Stimulated activated CD8-positive, alpha-beta memory T cell treated with anti-CD3 and anti-CD28 coated beads, Interleukin-2, amount 100 ng/mL, for 1 hour (primary cell): ENCODE data around the gene MARK3.
"Not testable (repeated sequence)": the region's sequence is repeated elsewhere in the genome, so short reads cannot be mapped to it uniquely, and the experiment has no call there.

Experiments
- DNase-seq, 2 donors: peaks; one replicate each; pipeline ENCODE4 v3.0.0-alpha.2; 2020; ENCODE audit warnings: low read depth in 2 of 2

MARK3 gene

DNA sequence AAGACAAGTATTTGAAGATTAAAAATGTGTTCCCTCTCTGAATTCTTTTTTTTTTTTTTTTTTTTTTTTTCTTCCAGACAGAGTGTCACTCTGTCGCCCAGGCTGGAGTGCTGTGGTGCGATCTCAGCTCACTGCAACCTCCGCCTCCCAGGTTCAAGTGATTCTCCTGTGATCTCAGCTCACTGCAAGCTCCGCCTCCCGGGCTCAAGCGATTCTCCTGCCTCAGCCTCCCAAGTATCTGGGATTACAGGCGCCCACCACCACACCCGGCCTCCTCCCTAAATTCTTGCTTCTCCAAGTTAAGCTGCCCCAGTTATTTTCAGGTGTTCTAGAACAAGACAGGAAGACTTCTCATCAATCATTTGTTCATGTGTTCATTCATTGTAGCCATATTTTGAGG is 127.0 kb downstream of the MARK3 start:
- not testable (repeated sequence) for DNase-seq

DNA sequence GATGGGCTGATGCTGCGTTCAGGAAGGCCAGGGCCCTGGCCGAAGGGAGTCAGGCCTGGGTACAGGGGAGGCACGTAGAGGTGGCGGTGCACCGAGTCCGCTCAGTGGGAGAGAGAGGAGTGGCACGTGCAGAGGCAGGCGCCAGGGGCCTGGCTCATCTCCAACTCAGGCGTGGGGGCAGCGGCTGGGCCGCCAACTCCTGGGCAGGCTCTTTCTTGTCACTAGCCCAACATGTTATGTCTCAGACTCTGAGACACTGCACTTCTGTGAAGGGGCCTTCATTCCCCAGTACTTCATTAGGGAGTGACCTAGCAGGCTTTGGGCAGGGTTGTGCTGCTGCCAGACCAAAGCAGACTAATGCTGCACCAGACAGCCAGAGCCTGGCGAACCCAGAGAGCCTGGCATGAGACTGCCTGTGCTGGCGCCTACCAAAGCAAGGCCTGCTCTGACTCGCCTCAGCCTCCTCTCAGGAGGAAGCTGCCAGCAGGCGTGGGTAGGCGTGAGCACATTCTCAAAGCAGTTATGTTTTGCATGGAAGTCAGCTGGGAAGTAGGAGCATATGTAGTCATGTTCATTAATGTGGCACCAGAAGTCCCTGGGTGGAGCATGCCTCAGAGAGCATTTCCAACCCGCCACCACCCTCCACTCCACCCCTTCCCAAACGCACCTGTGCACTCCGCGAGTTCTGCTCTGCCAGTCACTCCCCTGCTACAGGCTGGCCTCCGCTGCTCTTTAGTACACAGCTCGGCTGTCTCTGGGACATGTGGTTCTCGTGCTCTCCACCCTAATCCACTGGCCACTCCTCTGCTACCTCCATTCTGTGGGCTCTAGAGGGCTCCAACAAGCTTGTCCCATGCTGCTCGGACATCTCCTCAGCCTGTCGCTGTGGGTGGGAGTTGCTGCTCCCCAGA is 127.7 kb downstream of the MARK3 start:
- no peak for DNase-seq

DNA sequence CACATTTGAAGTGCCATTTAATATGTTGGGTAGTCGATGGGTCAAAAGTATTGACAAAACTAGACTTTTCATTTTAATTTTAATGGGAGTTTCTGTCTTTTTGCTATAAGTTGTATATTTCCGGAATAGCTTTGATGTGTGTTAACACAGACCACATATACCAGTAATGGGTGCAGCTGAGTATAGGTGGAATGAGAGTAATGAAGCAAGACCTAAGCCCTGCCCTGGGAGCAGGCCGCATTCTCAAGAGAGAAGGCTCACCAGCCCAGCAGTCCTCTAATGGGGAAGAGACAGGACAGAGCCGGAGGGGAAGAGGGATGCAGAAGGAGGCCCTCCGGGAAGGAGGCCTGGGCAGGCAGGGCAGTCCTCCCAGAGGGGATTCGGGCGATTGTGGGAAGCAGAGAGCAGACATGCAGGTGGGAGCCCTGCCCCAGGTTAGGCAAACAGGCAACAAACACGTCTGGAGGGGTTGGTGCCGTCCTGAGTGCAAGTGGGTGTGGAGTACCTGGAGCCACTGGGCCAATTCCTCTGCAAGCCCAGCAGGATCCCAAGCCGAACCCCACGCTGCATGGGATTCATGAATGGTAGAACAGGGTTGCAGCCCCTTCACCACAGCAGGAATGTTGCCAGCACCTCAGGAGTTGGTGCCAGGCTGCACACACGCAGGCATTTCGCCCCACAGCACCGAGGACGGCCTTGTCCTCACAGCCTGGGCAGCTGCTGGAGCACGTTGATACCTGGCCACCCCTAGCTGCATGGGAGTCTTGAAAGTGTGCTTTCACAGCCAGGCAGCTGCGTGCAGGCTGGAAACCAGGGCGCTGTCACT is 129.6 kb downstream of the MARK3 start:
- DNase-seq: no peak

DNA sequence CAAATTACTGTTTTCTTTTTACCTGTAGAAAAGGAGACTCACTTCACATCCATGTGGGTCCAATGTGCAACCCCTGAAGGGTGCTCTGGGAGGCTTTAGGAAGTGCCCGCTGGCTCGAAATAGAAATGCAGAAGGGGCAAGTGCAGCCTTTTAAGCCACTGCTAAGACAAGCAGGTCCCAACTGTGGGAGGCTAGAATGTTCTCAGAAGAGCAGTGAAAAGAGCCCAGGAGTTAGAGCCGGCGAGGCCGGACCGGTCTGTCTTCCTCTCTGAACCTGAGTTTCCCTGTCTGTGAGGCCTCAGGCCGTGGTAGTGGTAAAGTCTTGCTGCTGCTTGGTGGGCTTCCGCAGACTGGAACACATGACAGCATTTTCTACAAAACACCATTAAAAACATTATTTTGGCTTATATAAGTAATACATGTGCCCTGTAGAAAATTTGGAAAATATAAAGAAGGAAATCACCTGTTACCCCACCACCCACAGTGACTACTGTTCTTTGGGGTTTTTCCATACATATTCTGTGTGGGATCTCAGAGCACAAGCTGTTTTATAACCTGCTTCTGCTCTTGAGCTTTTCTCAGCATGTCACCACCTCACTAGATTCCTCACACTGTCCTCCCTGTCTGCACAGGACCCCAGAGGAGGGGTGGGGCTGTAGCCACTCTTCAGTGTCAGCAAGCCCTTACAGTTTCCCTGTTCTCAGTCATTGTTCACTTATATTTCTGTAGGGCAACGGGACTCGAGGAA is 131.4 kb downstream of the MARK3 start:
- DNase-seq: no peak

DNA sequence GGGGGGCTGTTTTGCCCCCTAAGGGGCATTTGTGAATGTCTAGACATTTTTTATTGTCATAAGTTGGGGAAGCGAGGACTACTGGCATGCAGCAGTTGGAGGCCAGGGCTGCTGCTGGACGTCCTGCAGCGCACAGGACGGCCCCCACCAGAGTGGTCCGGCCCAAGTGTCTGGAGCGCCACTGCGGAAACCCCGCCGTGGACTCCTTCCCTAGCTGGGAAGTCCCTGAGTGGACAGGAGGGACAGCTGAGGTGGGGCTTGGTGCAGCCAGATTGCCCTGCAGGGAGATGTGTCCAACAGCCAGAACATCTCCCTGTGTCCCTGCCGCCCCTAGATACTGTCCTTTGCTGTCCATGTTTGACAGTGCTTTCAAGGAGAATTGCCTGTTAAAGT is 132.0 kb downstream of the MARK3 start:
- no peak for DNase-seq

DNA sequence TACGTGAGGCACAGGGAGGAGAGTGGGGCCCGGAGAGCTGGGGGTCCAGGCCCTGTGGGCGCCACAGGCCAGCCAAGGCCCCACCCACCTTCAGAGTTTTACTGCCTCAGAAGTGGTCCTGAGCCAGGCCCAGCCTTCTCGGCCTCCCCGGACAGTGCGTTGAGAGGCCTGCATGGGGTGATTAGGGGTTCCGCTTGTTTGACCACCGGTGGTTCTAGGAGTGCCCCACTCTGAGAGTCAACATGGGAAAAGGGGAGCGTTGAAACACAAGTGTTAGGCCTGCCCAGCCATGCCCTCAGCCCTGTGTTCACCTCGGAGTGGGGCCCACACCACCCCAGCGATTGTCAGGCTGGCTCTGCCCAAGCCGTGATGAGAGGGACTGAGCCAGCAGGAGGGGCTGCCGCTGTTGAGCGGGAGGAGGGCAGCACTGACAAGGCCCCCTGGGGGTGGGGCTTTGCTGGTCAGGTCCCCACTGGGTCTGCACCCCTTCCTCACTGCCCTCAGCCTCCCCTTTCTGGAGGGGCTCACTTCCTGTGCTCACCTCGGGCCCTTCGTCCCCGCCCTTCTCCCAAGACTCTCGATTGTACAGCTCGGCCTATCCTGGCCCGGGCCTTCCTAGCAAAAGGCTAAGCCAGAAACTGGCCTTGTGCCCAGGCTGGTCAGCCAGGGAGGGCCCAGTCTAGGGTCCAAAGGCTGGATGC is 132.7 kb downstream of the MARK3 start:
- DNase-seq: no peak

DNA sequence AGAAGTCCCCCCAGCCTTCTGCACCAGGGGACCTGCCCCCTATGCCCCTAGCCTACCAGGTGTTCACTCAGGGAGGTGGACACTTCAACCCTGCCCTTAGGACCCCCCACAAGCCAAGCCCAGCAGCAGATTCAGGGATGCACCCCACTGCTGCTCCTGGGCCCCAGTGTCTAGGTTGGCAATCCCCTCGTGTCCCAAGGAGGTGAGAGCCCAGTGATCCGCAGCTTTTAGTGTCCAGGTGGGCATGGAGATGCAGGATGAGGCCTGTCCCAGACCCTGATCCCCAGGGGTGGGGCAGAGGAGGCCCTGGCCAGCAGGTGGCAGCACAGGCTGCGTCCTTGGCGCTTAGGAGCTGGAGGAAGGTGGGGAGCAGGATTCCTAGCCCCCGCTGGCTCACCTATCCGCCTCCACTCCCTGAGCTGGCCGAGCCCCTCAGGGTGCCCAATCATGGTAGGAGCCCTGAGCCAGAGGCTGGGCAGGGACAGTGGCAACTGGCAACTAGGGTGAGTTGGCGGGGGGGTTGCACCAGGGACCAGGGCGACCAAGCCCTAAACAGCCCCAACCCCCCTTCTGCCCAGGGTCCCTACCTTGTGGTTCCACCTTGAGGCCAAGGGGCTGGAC is 133.3 kb downstream of the MARK3 start:
- DNase-seq: peak; percentile 29 to 33

DNA sequence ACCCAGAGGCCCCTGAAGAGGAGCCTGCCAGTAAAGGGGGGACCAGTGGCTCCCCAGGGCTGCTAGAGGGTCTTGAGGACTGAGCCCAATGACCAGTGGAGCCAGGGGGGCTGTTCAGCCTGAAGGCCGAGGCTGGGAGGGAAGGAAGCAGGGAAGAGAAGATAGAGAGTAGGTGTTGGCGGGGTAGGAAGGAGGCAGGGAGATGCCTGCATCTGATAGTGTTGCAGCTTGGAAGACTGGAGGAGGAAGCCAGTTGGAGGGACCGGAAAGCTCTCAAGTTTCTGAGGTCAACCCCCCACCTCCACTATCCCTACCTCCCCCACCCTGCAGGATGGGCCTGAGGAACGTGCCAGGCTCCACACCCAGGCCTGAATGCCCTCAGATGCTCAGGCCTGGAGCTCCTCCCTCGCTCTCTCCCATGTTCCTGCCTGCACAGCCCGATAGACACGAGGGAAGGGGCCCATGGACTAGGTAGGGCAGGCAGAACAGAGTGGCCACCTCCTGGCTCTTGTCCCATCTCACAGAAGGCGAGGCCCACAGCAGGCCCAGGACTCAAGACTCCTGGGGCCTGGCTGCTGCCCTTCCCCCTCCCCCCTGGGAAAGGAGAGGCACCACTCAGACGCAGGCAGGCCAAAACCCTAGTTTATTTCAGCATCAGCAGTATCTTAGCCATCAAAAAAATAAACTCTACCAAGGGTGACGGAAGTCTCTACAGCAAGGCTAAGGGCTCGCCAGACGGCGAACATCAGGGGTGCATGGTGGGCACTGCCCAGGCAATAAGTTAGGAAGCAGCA is 134.0 kb downstream of the MARK3 start:
- DNase-seq: no peak

DNA sequence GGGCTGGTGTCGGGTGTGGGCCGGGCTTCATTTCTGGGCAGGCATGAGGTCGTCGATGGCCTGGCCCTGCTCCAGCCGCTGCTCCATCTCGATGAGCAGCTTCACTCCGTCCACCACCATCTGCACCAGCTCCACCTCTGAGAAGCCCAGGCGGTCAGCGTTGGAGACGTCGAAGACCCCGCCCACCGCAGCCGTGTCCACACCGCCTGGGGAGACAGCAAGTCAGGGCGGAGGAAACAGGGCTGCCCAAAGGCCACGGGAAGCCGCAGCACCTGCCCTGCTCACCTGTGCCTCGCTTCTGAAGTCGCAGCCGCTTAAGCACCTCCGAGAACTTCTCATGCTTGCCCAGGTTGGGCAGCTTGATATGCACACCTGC is 134.6 kb downstream of the MARK3 start:
- no peak for DNase-seq

DNA sequence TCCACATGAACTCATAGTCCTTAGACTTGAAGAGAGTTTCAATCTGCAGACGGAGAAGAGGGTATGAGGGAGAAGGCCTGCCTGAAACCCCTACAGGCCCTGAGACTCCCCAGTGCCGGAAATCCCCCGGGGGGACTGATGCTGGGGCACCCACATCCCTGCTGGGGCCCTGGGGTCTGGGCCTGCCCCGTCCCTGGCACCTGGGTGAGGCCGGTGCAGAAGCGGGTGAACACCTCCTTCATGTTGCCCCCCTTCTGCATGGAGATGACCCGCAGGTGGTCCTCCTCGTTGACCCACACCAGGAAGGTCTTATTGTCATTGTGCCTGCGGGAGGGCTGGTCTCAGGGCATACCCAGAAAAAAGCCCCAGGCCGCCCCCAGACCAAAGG is 135.0 kb downstream of the MARK3 start:
- no peak for DNase-seq

DNA sequence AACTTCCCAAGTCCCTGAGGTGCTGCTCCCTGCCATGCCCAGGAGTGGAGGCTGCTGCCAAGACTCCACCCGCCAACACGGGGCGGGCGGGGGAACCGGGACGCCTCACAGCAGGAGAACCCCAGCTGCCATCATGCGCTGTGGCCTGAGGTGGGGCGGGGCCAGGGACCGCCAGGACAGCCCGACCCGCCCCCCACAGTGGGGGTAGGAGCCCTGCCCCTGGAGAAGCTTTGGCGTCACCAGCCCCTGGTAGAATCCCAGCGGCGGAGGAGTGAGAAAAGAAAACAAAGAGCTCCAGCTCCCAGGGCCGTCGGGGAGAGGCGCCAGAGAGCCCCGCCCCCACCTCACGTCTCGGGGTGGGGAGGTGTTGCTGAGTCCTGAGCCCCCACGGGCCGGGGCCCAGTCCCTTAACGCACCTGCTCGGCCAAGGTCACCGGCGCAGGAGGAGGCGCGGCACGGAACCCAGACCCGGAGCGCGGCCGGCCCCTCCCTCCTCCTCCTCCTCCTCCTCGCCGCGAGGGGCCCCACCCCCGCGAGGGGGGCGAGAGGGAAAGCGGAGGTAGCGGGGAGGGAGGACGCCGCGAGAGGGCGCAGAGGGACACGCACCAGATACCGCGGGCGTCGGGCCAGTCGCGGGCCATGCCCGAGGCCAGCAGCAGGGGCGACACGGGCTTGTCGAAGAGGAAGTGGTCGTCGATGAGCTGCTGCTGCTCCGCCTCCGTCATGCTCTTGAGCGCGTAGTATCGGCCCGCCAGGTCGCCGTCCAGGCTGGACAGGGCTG is 135.6 kb downstream of the MARK3 start:
- peak; percentile 27 to 50 for DNase-seq

DNA sequence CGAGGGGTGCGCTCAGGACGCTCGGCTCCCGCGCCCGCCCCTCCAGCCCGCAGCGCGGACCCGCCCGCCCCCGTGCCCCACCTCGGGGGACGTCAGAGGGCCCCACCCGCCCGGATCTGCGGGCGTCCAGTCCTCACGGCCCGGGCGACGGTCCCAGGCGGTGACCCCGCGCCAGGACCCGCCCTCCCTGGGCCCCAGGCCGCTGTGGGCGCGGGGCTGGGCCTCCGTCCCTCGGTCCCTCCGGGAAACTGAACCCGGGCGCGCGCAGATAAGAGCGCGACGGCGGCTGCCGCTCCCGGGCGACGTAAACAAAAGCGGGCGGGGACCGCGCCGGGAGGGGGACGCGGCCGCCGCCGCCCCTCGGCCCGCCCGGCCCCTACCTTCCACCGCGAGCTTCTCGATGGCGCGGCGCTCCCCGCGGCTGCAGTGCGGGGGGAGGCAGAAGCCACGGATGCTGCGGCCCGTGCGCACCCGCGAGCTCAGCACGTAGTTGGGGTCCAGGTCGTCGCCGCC is 136.3 kb downstream of the MARK3 start:
- no peak for DNase-seq

DNA sequence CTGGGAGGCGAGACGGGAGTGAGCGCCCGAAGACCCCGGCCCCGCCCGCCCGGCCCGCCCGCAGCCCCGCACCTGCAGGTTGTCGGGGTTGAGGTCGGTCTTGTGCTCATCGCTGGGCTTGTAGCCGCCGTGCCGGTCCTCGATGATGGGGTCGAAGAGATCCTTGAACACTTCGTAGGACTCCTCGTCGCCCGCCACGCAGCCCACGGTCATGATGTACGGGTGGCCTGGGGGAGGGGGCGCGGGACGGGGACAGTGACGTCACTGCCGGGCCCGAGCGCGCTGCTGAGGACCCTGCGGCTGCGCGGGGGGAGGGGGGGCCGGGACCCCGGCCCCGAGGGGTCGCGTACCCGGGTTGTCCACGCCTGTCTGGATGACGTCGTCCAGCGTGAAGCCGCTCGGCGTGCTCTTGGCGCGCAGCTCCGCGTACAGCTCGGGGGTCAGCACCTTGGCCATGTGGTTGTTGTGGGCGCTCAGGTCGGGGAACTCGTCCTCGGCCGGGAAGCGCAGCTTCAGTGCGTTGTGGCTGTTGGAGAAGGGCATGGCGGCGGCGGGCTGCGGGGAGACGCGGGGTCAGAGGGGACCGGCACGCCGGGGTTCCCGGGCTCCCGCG is 136.8 kb downstream of the MARK3 start:
- DNase-seq: no peak

DNA sequence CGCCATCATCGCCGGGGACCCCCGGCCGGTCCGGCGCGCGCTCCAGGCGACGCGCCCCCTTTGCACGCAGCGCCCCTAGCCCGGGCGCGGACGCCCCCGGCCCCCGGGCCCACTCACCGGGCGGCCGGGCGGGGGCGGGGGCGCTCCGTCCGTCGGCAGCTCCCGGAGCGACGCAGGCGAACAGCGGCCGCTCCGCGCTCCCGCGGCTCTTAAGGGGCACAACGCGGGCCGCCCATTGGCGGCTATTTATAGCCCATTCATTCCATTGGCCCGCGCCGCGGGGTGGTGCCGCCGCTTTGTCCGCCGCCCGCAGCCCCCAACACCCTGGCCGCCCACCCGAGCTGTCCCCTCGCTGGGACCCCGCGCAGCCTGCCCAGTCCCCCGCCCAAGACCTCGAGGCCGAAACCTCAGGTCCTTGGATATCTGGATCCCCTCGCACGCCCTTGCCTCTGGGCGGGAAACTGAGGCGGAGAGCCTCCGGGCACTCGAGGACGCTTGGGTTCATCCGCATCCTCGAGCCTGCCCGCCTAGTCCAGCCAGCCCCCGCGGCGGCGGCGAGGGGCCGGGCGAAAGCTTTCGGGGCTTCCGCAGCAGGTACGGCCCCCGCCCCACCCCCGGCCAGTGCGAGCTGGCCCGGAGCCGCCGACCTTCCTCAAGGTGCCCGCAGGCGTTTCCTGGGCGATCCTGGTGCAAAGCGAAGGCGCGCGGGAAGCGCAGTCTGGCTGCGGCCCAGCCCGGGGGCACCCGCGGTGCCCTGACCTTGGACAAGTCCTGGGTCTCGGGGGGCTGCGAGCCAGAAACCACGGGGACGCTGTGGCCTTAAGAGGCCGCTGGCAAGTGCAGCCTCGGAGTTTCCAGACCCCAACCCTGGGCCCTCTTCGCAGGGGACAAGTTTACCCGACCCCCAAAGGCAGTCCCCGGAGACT is 137.7 kb downstream of the MARK3 start, which contains the start of gene CKB:
Gene CKB (minus strand): TSS at position 182 of the 926 bp plus-strand sequence. CDS start 337 bp downstream, outside the sequence.
- no peak for DNase-seq

DNA sequence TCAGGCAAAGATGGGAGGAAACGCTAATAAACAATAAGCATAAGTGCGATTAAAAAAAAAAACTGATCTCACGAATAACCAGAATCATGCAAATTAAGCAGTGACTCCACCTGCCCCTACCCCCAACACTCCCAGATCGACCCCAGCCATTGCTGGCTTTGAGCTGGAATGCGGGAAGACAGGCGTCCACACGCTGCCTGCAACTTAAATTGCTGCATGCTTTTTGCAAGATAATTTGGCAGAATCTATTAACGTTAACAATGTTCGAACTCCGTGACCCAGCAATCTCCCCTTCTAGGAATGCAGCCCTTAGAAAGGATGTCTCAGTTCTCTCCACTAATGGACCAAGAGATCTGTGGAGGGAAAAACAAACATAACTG is 138.3 kb downstream of the MARK3 start:
- no peak for DNase-seq

DNA sequence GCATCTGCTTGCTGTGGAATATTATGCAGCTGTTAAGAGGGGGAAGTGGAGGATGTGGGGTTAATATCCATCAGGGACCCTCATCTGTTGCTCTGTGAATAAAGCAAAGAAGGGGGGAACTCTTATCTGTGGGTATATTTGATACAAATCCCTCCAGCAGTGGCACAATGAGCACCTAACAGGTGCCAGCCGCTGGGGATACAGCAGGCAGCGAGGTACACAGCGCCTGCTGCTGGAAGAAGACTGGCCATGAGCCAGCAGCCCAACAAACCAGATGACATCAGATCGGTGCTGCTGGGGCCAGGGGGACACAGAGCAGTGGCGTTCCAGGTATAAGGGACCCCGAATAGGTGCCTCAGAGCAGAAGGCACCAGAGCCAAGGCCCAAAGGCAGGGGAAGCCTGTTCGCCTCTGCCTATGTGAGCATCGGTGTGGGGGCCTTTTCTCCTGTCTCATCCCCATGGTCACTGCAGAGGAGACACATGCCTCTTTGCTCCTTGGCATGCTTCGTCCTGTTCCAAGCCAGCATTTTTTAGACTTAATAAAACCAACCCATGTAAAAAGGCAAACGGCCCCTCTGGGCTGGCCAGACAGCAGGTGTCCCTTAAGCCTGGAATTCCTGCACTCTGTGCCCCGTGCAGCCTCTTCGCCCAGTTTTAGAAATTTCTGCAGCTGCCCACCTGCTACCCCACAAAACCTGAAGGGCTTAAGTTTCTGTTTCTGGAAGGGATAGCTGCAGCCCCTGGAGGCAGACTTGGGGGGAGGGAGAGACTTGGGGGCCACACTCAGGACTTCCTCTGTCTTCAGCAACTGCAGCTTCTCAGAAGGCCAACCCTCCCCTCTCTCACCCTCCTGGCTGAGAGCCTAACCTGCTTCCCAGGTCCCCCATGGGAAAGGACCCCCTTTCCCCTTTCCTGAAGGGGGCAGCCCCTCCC is 139.1 kb downstream of the MARK3 start:
- DNase-seq: no peak
